Measurements from ENCODE around the gene MBOAT2. TPM values are rescaled to one million over a fixed set of nuclear protein-coding genes. Genes with fewer than 3 reads are reported as not detected.

MBOAT2 gene
- total RNA-seq, 1 donor from 2014 or later = 34.9 TPM

DNA sequence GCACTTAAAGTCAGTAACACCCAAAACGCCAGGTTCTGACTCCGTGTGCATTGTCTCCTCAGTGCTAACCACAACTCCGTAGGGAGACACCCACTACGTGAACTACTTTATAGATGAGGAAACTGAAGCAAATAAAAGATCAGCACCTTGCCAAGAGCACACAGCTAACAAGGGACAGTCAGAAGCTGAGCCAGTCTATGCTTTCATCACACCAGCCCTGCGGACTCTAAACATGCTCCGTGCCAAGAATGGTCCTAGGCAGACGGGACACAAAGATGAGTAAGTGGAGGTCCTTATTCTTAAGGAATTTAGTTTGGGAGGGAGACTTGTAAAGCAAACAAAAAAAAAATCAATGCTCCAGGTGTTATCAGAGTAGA lies 9.6 kb downstream of the MBOAT2 start:
- TF ChIP-seq, protein P1, sequence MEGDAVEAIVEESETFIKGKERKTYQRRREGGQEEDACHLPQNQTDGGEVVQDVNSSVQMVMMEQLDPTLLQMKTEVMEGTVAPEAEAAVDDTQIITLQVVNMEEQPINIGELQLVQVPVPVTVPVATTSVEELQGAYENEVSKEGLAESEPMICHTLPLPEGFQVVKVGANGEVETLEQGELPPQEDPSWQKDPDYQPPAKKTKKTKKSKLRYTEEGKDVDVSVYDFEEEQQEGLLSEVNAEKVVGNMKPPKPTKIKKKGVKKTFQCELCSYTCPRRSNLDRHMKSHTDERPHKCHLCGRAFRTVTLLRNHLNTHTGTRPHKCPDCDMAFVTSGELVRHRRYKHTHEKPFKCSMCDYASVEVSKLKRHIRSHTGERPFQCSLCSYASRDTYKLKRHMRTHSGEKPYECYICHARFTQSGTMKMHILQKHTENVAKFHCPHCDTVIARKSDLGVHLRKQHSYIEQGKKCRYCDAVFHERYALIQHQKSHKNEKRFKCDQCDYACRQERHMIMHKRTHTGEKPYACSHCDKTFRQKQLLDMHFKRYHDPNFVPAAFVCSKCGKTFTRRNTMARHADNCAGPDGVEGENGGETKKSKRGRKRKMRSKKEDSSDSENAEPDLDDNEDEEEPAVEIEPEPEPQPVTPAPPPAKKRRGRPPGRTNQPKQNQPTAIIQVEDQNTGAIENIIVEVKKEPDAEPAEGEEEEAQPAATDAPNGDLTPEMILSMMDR (conservative IDR thresholded peaks at IDR 0.05; ENCODE audit: low read depth, low read length) = no peak
- H3K4me3 ChIP-seq (ENCODE audit: low read depth, low read length) = no peak overlapping the region
- DNase-seq (ENCODE audit: low read depth) = no peak

DNA sequence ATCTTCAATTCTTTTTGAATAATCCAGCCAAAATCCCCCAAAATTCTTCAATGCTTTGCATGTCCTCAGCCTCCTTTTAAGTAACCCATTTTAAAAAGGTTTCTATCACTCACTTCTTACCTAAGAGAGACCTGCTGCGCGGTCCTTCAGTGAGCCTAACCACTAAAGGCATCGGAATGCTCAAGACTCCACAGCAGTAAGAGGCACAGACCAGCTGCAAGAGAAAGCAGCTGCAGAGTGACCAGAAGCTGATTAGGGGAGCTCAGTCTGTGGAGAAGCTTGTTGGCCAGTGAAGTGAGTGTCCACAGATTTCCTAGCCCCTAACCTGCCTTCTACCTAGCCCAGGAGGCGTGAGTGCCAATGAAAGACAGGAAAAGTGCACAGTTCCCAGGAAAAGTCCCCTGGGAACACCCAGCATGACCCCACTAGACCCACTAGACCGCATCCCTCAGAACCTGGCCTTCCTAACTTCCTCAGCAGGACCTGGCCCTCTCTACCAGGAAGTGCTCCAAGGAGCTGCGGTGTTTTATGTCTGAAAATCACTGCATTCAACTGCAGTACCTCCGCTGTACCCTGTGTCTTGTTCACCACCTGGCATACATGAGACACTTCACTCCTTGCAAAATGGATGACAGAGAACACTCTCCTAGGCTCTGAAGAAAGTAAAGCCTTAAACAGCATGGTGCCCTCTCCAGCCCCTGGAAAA lies 10.1 kb downstream of the MBOAT2 start:
- no peak overlapping the region for H3K4me3 ChIP-seq (ENCODE audit: low read depth, low read length)
- no peak for DNase-seq (ENCODE audit: low read depth)
- TF ChIP-seq, protein P1 (conservative IDR thresholded peaks at IDR 0.05; ENCODE audit: low read depth, low read length) = no peak

DNA sequence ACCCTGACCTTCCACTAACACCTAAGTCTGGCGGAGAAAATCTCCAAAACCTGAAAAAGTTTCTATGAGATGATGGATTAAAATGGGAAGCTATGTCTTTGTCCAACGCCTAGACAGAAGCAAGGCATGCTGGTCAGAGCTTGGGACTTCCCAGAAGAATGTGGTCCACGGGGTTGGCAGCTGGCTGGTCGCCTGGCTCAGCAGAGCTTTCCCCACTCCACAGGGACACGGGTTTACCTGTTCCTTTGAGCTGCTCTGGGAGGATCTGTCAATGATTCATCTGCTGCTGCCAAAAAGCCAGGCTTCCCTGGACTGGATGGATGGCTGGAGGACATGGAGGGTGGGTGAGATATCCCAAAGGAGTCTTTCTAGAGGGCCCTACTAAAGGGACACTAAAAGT lies 10.8 kb downstream of the MBOAT2 start:
- no peak overlapping the region for H3K4me3 ChIP-seq (ENCODE audit: low read depth, low read length)
- TF ChIP-seq, protein P1 (conservative IDR thresholded peaks at IDR 0.05; ENCODE audit: low read depth, low read length) = no peak
- no peak for DNase-seq (ENCODE audit: low read depth)

DNA sequence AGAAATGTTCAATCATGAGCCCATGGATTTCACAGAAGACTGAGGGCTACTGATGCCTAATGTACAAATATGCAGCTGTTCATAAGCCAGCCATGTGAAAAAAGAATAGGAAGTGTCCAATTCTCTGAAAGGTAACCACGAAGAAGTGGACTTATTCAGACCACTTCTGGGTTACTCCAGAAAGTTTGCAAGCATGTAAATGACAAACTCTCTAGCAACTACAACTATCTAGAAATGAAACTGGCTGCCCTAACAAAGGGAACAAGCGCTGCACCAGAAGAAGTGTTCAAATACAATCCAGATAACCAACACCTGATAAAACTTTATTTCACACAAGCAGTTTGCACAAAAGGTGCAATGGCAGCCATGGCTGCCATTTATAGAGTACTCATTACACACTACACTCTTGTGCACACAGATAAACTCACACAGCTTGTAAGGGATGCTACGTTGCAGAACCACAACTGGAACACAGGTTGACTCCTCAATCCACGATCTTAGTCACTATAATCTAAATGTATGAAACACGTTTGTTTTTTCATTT lies 13.9 kb downstream of the MBOAT2 start:
- no peak for DNase-seq (ENCODE audit: low read depth)
- TF ChIP-seq, protein P1 (conservative IDR thresholded peaks at IDR 0.05; ENCODE audit: low read depth, low read length) = no peak
- H3K4me3 ChIP-seq (ENCODE audit: low read depth, low read length) = no peak overlapping the region

DNA sequence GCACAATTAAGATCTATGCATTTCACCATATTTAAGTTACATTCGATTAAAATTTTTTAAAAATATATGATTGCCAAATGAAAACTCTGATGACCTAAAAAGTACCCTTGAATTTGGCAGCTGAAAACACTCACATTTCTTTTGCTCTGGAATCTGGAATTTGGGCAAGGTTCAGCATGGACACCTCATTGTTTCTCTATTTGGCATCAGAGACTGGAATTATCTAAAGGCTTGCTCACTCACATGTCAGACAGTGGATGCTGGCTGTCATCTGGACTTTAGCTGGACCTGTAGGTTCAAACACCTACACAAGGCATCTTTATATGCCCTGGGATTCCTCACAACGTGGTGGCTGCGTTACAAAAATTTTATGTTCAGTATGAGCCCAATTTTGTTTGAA lies 16.1 kb downstream of the MBOAT2 start:
- TF ChIP-seq, protein P1 (conservative IDR thresholded peaks at IDR 0.05; ENCODE audit: low read depth, low read length) = no peak
- DNase-seq (ENCODE audit: low read depth) = no peak
- H3K4me3 ChIP-seq (ENCODE audit: low read depth, low read length) = no peak overlapping the region

DNA sequence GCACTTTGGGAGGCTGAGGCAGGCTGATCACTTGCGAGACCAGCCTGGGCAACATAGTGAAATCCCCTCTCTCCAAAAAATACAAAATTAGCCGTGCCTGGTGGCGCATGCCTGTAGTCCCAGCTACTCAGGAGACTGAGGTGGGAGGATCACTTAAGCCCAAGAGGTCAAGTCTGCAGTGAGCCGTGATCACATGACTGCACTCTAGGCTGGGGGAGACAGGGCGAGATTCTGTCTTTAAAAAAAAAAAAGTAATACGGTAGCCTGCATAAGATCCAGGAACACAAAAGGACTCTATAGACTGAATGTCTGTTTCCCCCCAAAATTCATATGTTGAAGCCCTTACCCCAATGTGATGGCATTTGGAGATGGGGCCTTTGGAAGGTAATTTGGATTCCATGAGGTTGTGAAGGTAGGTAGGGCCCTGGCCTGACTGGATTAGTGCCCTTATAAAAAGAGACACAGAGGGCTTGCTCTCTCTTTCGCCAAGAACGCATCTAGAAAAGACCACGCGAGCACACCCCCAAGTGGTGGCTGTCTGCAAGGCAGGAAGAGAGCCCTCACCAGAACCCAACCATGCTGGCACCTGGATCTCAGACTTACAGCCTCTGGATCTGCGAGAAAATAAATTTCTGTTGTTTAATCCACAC lies 17.0 kb downstream of the MBOAT2 start:
- TF ChIP-seq, protein P1 (conservative IDR thresholded peaks at IDR 0.05; ENCODE audit: low read depth, low read length) = peak; percentile 43
- DNase-seq (ENCODE audit: low read depth) = no peak
- H3K4me3 ChIP-seq (ENCODE audit: low read depth, low read length) = no peak overlapping the region
